SIG-M5 treated with dmso at 0.1 percent for 504 hours (cell line): ENCODE results near the gene ANKRD37.
"Not testable (repeated sequence)": the region's sequence is repeated elsewhere in the genome, so short reads cannot be mapped to it uniquely, and the experiment has no call there.

Source experiments
- DNase-seq: peaks from one replicate; lab custom pipeline; 2025; ENCODE audit not compliant: unreplicated experiment; lab: John Stamatoyannopoulos, UW

The ANKRD37 gene, protein sequence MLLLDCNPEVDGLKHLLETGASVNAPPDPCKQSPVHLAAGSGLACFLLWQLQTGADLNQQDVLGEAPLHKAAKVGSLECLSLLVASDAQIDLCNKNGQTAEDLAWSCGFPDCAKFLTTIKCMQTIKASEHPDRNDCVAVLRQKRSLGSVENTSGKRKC

GRCh38 chr4:185396724-185397385 is at the start of gene ANKRD37:
Gene ANKRD37, plus strand, starts transcription at chr4:185396841. Its CDS starts 83 bp downstream, at chr4:185396924.
- DNase-seq: no peak

DNA sequence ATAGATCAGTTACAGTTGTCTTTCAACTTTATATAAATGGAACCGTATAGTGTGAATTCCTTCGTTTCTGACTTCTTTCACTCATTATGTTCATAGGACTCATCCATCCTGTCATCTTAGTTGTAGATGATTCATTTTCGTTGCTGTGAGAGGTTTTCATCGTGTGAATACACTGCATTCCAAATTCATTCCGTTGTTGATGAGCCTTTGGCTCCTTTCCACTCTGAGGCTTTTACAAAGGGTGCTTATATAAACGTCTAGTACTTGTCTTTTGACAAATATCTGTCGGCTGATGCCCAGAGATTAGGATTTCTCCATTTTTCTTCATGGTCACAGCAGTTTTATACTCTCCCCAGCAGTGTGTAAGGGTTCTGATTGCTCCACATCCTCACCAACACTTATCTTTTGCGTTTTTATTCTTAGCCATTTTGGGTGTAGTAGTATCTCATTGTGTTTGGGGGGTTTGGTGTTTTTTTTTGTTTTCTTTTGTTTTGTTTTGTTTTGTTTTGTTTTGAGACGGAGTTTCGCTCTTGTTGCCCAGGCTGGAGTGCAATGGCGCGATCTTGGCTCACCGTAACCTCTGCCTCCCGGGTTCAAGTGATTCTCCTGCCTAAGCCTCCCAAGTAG is 49.6 kb upstream of the ANKRD37 start:
- no peak for DNase-seq

- no peak for DNase-seq
Observed at GRCh38 chr4:185351691-185352090, 45.0 kb upstream of the ANKRD37 start.

- no peak for DNase-seq
Observed at GRCh38 chr4:185352202-185352601, 44.4 kb upstream of the ANKRD37 start.

GRCh38 chr4:185352741-185353140 is 43.9 kb upstream of the ANKRD37 start:
- no peak for DNase-seq

GRCh38 chr4:185357211-185357610 is 39.4 kb upstream of the ANKRD37 start:
- no peak for DNase-seq

- DNase-seq: no peak
Observed at GRCh38 chr4:185357733-185358440, 38.8 kb upstream of the ANKRD37 start.

GRCh38 chr4:185358514-185358913 is 38.1 kb upstream of the ANKRD37 start:
- no peak for DNase-seq

DNA sequence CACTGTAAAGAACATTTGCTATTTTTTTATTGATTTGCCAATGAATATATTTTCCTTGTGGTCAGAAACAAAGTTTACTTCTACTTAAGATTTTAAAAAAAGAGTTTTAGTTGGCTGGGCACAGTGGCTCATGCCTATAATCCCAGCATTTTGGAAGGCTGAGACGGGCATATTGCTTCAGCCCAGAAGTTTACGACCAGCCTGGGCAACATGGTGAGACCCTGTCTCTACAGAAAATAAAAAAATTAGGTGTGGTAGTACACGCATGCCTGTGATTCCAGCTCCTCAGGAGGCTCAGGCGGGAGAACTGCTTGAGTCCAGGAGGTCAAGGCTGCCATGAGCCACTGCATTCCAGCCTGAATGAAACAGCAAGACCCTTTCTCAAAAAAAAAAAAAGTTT is 37.7 kb upstream of the ANKRD37 start:
- DNase-seq: no peak

- DNase-seq: no peak
Observed at GRCh38 chr4:185359767-185360446, 36.7 kb upstream of the ANKRD37 start.

- no peak for DNase-seq
Observed at GRCh38 chr4:185361872-185362271, 34.8 kb upstream of the ANKRD37 start.

GRCh38 chr4:185362570-185362969 is 34.1 kb upstream of the ANKRD37 start:
- DNase-seq: not testable (repeated sequence)

GRCh38 chr4:185363251-185363650 is 33.4 kb upstream of the ANKRD37 start:
- DNase-seq: no peak

- no peak for DNase-seq
Observed at GRCh38 chr4:185364886-185365285, 31.8 kb upstream of the ANKRD37 start.

- DNase-seq: no peak
Observed at GRCh38 chr4:185369731-185370130, 26.9 kb upstream of the ANKRD37 start.

- DNase-seq: no peak
Observed at GRCh38 chr4:185370268-185370949, 26.2 kb upstream of the ANKRD37 start.

- no peak for DNase-seq
Observed at GRCh38 chr4:185371702-185372101, 24.9 kb upstream of the ANKRD37 start.

- no peak for DNase-seq
Observed at GRCh38 chr4:185374027-185374426, 22.6 kb upstream of the ANKRD37 start.

GRCh38 chr4:185374573-185374972 is 22.1 kb upstream of the ANKRD37 start:
- no peak for DNase-seq

- no peak for DNase-seq
Observed at GRCh38 chr4:185378264-185378663, 18.4 kb upstream of the ANKRD37 start.
